KBM-7 (cell line): ENCODE measurements around the gene MMP14.

Experiments used
- DNase-seq: peaks from one replicate; pipeline ENCODE4 v3.0.0-alpha.2; 2015
- in situ Hi-C: fragments of 300-500 bp; cut with MboI; formaldehyde crosslinking; loops from 2 replicates; pipeline ENCODE4 v1.14.3; 2020; ENCODE audit warnings: low sequenced_read_pairs, low pct_unique_long_range_greater_than_20kb, mixed read lengths

MMP14 gene

GRCh38 chr14:22878271-22879246 is 42.2 kb downstream of the MMP14 start:
- in situ Hi-C loops = no loop called here

GRCh38 chr14:22882064-22882463 is 45.7 kb downstream of the MMP14 start:
- DNase-seq = no peak
- in situ Hi-C loops = no loop called here

More at GRCh38 chr14:22878271-22879246, 42.2 kb downstream of the MMP14 start:
- no peak for DNase-seq

DNA sequence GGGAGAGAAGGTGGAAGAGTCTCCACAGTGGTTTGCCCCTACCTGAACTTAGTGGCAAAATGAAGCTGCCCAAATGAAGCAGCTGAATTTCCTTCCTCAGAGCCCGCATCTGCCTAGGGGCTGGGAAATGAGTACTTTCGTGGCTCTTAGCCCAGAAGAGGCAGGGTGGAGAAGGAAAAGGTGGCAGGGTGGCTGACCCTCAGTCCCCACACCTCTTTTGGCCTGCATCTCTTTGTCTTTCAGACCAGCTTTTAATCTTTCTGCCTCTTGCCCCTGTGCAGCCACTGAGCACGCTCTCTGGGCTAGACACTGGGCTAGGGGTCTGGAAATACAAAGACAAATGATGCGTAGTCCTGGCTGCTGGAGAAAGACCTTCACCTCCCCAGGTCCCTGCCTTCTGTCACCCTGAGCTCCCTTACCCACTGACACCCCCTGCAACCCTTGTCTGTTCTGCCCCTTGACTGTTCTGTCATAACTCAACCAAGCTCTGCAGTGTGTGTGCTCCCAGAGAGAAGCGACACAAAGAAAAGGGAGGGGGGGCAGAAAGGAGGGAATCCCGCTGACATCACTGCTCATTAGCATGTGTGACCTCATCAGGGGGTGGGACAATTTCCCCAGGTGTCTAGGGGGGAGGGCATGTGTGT is 46.3 kb downstream of the MMP14 start:
- in situ Hi-C loops = no loop called here
- DNase-seq = no peak

GRCh38 chr14:22883173-22883976 is 47.0 kb downstream of the MMP14 start, which contains the start of gene REM2:
Gene REM2 (plus strand): TSS chr14:22883222. CDS start chr14:22883288, 66 bp downstream.
- DNase-seq = peak; percentile 23
- in situ Hi-C loops = no loop called here

- in situ Hi-C loops = no loop called here
Observed at GRCh38 chr14:22884076-22884737, 47.8 kb downstream of the MMP14 start.

DNA sequence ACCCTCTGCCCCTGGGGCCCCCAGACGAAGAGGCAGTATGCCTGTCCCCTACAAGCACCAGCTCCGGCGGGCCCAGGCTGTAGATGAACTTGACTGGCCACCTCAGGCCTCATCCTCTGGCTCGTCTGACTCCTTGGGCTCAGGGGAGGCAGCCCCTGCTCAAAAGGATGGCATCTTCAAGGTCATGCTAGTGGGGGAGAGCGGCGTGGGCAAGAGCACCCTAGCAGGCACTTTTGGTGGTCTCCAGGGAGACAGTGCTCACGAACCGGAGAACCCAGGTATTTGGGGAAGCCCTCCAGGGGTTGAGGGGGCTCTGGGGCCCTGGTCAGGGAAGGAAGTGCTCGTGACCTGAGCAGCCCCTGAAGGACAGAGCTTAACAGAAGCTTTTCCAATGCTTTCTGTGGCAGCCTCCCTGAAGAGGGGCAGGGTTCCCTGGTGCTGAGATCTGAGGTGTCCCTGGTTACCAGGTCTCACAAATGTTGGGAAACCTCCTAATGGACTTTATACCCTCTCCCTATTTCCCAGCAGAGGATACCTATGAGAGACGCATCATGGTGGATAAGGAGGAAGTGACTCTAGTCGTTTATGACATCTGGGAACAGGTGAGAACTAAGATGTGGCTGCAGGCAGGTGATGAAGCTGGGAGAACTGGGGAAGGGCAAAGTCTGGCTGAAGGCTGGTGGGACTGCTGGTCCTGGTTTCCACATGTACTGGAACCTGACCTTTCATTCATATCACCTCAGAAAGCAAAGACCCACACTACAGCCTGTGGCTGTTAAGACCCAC is 48.5 kb downstream of the MMP14 start:
- in situ Hi-C loops = no loop called here

More at GRCh38 chr14:22884076-22884737, 47.8 kb downstream of the MMP14 start:
- DNase-seq = peak; percentile 25

DNA sequence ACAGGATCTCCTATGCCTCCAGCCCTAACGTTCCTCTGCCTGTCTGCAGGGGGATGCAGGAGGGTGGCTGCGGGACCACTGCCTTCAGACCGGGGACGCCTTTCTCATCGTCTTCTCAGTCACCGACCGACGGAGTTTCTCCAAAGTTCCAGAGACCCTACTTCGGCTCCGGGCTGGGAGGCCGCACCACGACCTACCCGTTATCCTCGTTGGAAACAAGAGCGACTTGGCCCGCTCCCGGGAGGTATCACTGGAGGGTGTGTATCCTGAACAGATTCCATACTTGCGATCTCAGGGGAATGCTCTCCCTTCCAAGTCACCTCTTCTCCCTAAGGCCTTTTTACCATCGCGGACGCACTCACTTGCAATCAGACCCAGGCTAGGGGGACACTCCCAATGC is 49.6 kb downstream of the MMP14 start:
- in situ Hi-C loops = no loop called here
- no peak for DNase-seq

More for the DNA sequence above, 48.5 kb downstream of the MMP14 start:
- DNase-seq = no peak

- no peak for DNase-seq
- in situ Hi-C loops = no loop called here
Observed at GRCh38 chr14:22886500-22887259, 50.3 kb downstream of the MMP14 start.

GRCh38 chr14:22887260-22887989 is 51.0 kb downstream of the MMP14 start:
- in situ Hi-C loops = no loop called here
- peak; percentile 16 for DNase-seq

DNA sequence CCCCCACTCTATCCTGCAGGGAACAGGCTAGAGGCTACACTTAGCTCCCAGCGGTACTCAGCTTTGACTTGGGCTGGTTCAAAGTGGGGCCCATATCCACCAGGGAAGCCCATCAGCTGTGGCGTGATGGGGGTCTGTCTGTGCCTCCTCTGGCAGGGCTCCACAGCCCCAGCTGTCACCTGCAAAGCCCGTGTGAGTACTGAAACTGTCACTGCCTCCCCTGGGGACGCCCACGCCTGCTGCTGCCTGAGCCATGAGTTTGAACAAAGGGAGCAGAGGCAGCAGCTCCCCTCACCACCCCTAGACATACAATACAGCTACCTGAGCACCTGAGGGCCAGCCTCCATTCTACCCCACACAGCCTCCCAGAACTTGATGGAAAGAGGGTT is 51.6 kb downstream of the MMP14 start:
- in situ Hi-C loops = no loop called here
- no peak for DNase-seq

DNA sequence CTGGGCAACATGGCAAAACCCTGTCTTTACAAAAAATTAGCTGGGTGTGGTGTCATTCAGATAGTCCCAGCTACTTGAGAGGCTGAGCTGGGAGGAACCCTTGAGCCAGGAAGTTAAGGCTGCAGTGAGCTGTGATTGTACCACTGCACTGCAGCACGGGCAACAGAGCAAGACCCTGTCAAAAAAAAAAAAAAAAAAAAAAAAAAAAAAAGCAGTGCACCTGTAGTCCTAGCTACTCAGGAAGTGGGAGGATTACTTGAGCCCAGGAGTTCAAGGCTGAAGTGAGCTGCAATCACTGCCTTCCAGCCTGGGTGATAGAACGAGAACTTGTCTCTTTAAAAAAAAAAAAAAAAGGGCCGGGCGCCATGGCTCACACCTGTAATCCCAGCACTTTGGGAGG is 52.3 kb downstream of the MMP14 start:
- in situ Hi-C loops = no loop called here
- DNase-seq = no peak

GRCh38 chr14:22890416-22890815 is 54.0 kb downstream of the MMP14 start:
- in situ Hi-C loops = no loop called here
- no peak for DNase-seq

DNA sequence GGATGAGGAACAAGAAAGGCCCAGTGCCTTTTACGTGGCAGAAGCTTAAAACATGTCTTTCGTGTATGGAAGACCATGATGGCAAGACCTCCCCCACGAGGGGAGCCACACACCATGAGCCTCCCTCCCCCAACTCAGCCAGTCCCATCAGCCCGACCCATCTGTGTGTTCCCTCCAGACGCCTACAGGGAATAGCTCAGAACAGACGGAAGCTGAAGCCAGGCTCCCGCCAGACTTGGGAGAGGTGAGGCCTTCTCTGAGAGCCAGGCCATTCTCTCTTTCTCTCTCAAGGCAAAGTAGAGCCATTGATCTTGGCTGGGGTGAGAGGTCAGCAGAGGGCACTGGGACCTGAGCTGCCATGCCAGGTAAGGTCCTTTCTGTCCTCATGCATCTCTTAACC is 56.1 kb downstream of the MMP14 start:
- in situ Hi-C loops = no loop called here
- DNase-seq = no peak

DNA sequence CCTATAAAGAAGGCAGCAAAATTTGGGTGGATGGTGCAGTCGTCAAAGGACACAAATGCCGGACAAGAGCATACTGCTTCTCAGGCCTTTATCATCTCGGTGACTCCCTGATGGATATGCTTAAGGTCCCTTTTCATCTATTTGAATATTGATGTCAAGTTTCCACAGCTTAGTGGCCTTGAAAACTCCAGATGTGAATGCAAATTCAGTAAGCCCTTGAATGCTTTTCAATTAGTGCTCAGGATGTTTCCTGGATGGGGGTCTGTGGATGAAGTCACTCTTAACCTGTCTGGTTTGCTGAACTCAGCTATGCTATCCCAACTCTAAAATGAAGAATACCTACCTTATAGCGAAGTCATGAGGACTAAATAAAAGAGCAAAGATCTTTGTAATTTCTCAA is 57.3 kb downstream of the MMP14 start:
- DNase-seq = no peak
- in situ Hi-C loops = no loop called here

DNA sequence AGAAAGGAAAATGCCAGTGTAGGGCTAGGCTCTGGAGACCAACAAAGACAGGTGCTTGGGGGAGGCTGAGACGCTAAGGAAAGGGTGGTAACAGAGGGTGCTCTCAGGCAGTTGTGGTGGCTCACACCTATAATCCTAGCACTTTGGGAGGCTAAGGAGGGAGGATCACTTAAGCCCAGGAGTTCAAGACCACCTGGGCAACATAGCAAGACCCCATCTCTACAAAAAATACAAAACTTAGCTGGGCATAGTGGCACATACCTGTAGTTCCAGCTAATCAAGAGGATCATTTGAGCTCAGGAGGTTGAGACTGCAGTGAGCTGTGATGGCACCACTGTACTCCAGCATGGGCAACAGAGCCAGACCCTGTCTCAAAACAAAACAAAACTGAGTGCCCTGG is 59.0 kb downstream of the MMP14 start:
- no peak for DNase-seq
- in situ Hi-C loops = no loop called here

DNA sequence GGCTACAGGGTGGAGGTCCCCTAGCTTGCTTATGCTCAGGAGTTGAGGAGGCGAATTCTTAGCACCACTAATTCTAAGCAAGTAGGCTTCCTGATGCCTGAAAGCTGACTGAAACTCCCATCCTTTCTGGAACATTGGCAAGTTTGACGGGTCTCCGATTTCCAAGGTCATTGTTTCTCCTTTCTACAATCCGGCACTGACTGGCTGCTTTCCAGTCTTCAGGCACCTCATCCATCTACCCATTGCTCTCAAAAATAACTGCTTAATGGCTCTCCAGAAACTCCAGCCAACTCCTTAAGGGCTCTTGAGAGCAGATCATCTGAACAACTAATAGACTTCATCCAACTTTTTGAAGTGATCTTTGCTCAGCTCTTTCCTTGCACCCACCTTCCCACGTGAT is 60.0 kb downstream of the MMP14 start:
- in situ Hi-C loops = no loop called here
- no peak for DNase-seq

- no peak for DNase-seq
- in situ Hi-C loops = no loop called here
Observed at GRCh38 chr14:22896760-22897159, 60.4 kb downstream of the MMP14 start.
